ENCODE measurements around the gene PTPRJ.

Gene PTPRJ

DNA sequence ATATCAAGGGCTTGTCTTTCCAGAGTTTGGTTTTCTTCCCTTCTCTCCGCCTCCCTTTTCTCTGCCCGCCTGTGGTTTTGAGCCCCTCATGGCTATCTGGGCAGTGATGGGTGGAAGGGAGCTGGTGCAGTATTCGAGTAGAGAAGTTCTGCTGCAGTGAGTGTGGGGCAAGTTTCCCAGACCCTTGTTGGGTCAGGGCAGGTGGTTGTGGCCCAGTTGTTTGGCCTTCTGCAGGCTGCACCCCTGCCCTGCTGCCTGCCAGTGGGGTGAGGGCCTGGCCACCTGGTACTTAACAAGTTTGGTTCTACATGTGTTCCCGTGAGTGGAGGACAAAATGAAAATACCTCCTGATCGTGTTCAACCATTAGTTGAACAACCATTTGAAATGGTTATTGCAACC is 65.2 kb downstream of the PTPRJ start:
- Histone ChIP-seq H3K4me3 (ENCODE audit: low read depth, low read length) (no peak overlapping the region), H3K9me3 (no peaks in the 10 kb centered on the region), H3K36me3 (no peaks in the 10 kb centered on the region), H3K4me1 (no peaks in the 10 kb centered on the region), H3K27me3 (no peaks in the 10 kb centered on the region)
- TF ChIP-seq, protein P1, sequence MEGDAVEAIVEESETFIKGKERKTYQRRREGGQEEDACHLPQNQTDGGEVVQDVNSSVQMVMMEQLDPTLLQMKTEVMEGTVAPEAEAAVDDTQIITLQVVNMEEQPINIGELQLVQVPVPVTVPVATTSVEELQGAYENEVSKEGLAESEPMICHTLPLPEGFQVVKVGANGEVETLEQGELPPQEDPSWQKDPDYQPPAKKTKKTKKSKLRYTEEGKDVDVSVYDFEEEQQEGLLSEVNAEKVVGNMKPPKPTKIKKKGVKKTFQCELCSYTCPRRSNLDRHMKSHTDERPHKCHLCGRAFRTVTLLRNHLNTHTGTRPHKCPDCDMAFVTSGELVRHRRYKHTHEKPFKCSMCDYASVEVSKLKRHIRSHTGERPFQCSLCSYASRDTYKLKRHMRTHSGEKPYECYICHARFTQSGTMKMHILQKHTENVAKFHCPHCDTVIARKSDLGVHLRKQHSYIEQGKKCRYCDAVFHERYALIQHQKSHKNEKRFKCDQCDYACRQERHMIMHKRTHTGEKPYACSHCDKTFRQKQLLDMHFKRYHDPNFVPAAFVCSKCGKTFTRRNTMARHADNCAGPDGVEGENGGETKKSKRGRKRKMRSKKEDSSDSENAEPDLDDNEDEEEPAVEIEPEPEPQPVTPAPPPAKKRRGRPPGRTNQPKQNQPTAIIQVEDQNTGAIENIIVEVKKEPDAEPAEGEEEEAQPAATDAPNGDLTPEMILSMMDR (IDR thresholded peaks at IDR 0.05; ENCODE audit: low read depth, low read length) = no peak
- no peak for DNase-seq

DNA sequence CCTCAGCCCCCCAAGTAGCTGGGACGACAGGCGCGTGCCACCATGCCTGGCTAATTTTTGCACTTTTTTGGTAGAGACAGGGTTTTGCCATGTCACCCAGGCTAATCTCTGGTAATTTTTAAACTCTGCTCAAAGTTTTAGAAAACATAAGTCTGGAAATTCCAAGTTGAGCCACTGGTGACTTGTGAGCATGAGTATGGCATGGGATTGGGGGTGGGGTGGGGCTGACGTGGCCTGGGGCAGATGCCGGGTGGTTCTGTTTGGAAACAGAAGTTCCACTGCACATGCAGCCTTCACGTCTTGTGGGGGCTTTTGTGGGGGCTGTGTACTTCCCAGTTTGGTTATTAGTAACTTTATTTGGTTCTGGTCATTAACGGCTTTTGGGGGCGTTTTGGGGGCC is 67.3 kb downstream of the PTPRJ start:
- no peak for DNase-seq
- TF ChIP-seq, protein P1 (IDR thresholded peaks at IDR 0.05; ENCODE audit: low read depth, low read length) = no peak
- Histone ChIP-seq H3K9me3 (no peaks in the 10 kb centered on the region), H3K36me3 (no peaks in the 10 kb centered on the region), H3K4me1 (no peaks in the 10 kb centered on the region), H3K27me3 (no peaks in the 10 kb centered on the region), H3K4me3 (ENCODE audit: low read depth, low read length) (no peak overlapping the region)

- Histone ChIP-seq H3K27me3 (no peaks in the 10 kb centered on the region), H3K4me1 (no peaks in the 10 kb centered on the region), H3K9me3 (no peaks in the 10 kb centered on the region), H3K4me3 (ENCODE audit: low read depth, low read length) (no peak overlapping the region), H3K36me3 (no peaks in the 10 kb centered on the region)
- no peak for DNase-seq
- TF ChIP-seq, protein P1 (IDR thresholded peaks at IDR 0.05; ENCODE audit: low read depth, low read length) = no peak
These were observed 68.7 kb downstream of the PTPRJ start for GRCh38 chr11:48049036-48049435.

GRCh38 chr11:48050304-48050703 is 69.9 kb downstream of the PTPRJ start:
- no peaks in the 10 kb centered on the region for H3K4me1 ChIP-seq
- no peak for DNase-seq
- no peaks in the 10 kb centered on the region for H3K9me3 ChIP-seq
- no peak overlapping the region for H3K4me3 ChIP-seq (ENCODE audit: low read depth, low read length)
- no peaks in the 10 kb centered on the region for H3K27me3 ChIP-seq
- H3K36me3 ChIP-seq = no peaks in the 10 kb centered on the region
- TF ChIP-seq, protein P1 (IDR thresholded peaks at IDR 0.05; ENCODE audit: low read depth, low read length) = no peak

DNA sequence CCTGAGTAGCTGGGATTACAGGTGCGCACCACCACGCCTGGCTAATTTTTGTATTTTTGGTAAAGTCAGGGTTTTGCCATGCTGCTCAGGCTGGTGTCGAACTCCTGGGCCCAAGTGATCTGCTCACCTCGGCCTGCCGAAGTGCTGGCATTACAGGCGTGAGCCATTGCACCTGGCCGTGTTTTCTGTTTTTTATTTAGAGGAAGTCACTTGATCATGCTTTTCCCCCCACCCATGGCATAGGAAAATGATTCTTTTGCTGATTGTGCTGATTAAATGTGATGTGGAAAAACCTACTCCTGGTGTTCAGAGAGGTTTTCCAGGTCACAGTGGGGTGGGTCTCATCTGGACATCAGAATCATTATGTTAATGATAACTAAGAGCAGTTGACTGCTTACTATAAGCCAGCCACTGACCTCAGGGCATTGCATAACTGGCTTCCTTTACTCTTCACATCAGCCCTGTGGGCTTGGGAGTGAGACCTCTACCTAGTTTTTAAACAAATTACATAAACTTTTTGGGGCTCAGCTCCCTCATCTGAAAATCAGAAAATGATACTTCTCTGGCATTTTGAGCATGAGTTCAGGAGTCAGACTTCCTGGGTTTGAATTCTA is 71.0 kb downstream of the PTPRJ start:
- TF ChIP-seq, protein P1 (IDR thresholded peaks at IDR 0.05; ENCODE audit: low read depth, low read length) = no peak
- no peaks in the 10 kb centered on the region for H3K27me3 ChIP-seq
- no peaks in the 10 kb centered on the region for H3K9me3 ChIP-seq
- no peaks in the 10 kb centered on the region for H3K36me3 ChIP-seq
- H3K4me3 ChIP-seq (ENCODE audit: low read depth, low read length) = no peak overlapping the region
- DNase-seq = no peak
- no peaks in the 10 kb centered on the region for H3K4me1 ChIP-seq

DNA sequence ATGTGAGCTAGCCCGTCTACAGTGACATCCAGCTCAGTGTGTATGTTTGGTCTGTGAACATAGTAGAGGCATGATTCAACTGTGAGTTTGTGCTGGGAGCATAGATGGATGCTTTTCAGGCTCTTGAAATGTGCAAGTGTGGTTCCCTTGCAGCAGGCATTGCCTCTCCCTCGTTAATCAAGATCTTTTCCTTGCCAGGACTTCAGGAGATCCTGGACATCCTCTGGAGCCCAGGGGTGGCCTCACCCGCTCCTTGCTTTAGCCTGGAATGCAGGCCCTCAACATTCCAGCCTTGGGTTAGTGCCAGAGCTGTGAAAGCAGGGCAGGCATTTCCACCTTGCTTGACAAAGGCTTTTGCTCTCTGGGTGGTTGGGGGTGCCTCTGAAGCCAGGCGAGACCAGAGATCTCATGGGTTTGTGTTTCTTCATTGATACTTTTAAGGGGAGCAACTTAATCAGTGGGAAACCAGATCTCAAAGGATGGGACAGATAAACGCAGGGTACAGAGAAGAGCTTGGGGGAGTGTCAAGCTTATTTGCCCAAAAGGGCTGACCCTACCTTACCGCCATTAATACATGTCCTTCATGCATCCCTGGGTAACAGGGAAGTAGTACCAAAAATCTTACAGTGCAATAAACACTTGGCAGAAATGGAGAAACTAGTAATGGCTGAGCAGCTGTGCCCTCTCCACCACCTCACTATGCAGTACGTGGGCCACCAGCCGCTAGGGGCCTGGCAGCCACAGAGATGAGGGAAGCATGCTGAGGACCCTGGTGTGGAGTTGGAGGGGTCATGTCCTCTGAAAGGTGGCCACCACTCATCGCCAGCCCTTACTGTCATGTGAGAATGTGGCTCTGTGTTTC is 72.1 kb downstream of the PTPRJ start:
- no peaks in the 10 kb centered on the region for H3K27me3 ChIP-seq
- no peaks in the 10 kb centered on the region for H3K9me3 ChIP-seq
- no peaks in the 10 kb centered on the region for H3K36me3 ChIP-seq
- no peaks in the 10 kb centered on the region for H3K4me1 ChIP-seq
- no peak for DNase-seq
- TF ChIP-seq, protein P1 (IDR thresholded peaks at IDR 0.05; ENCODE audit: low read depth, low read length) = no peak
- no peak overlapping the region for H3K4me3 ChIP-seq (ENCODE audit: low read depth, low read length)
